Astrocyte (in vitro differentiated cells and primary cell): Measurements from ENCODE around the gene SPRR2G. TPM values are rescaled to one million over a fixed set of nuclear protein-coding genes. Genes with fewer than 3 reads are reported as not detected.
"Not testable (repeated sequence)": the region's sequence is repeated elsewhere in the genome, so short reads cannot be mapped to it uniquely, and the experiment has no call there.

Experiments used
- DNase-seq: peaks from one replicate; pipeline ENCODE4 v3.0.0-alpha.2; 2010; ENCODE audit warnings: low read depth
- FAIRE-seq: peaks from 2 replicates; lab custom pipeline; 2011; peaks lifted over from hg19 to GRCh38; lab: Jason Lieb, UNC
- H2AFZ ChIP-seq: 2 replicates; pipeline ENCODE4 v1.6.0; 2012; ENCODE audit warnings: low read depth, low read length, inconsistent platforms
- H3K27ac ChIP-seq: 2 replicates; pipeline ENCODE4 v1.5.1; 2011; ENCODE audit warnings: low read depth, low read length, inconsistent platforms
- H3K27me3 ChIP-seq: 2 replicates; pipeline ENCODE4 v1.6.0; 2011; ENCODE audit warnings: low read length, inconsistent platforms; ENCODE audit not compliant: insufficient read depth
- H3K36me3 ChIP-seq: 2 replicates; pipeline ENCODE4 v1.5.1; 2011; ENCODE audit warnings: low read length, inconsistent platforms; ENCODE audit not compliant: insufficient read depth
- H3K4me1 ChIP-seq: 2 replicates; pipeline ENCODE4 v1.5.1; 2011; ENCODE audit warnings: low read length, inconsistent platforms; ENCODE audit not compliant: insufficient read depth
- H3K4me2 ChIP-seq: 2 replicates; pipeline ENCODE4 v1.6.0; 2012; ENCODE audit warnings: low read length, inconsistent platforms
- H3K4me3 ChIP-seq: 2 replicates; pipeline ENCODE4 v1.5.1; 2011; ENCODE audit warnings: low read depth, mild to moderate bottlenecking, low read length, inconsistent platforms; ENCODE audit not compliant: insufficient read depth
- H3K79me2 ChIP-seq: 2 replicates; pipeline ENCODE4 v1.6.0; 2012; ENCODE audit warnings: mild to moderate bottlenecking, low read length, inconsistent platforms; ENCODE audit not compliant: insufficient read depth
- H3K9ac ChIP-seq: 2 replicates; pipeline ENCODE4 v1.6.0; 2012; ENCODE audit warnings: mild to moderate bottlenecking, low read length, inconsistent platforms
- H3K9me3 ChIP-seq: 2 replicates; pipeline ENCODE4 v1.5.1; 2012; ENCODE audit warnings: low read depth, mild to moderate bottlenecking, low read length, inconsistent platforms; ENCODE audit not compliant: insufficient read depth
- H4K20me1 ChIP-seq: 2 replicates; pipeline ENCODE4 v1.6.0; 2012; ENCODE audit warnings: low read length, inconsistent platforms; ENCODE audit not compliant: insufficient read depth
- H3K27ac Mint-ChIP-seq: one replicate; pipeline ENCODE4 v1.8.0; 2021; ENCODE audit warnings: mild to moderate bottlenecking, mixed read lengths; ENCODE audit not compliant: unreplicated experiment
- H3K27me3 Mint-ChIP-seq: one replicate; pipeline ENCODE4 v1.8.0; 2021; ENCODE audit warnings: low read depth, mixed read lengths; ENCODE audit not compliant: unreplicated experiment
- H3K36me3 Mint-ChIP-seq: one replicate; pipeline ENCODE4 v1.8.0; 2021; ENCODE audit warnings: low read depth, mixed read lengths; ENCODE audit not compliant: unreplicated experiment
- H3K4me1 Mint-ChIP-seq: one replicate; pipeline ENCODE4 v1.8.0; 2021; ENCODE audit warnings: low read depth, mixed read lengths; ENCODE audit not compliant: unreplicated experiment
- H3K4me3 Mint-ChIP-seq: one replicate; pipeline ENCODE4 v1.8.0; 2021; ENCODE audit warnings: mild to moderate bottlenecking, moderate library complexity, mixed read lengths; ENCODE audit not compliant: unreplicated experiment
- H3K9me3 Mint-ChIP-seq: one replicate; pipeline ENCODE4 v1.8.0; 2021; ENCODE audit warnings: mild to moderate bottlenecking, mixed read lengths; ENCODE audit not compliant: unreplicated experiment
- CTCF ChIP-seq: IDR thresholded peaks from 2 replicates; pipeline ENCODE4 v1.5.1; 2011; ENCODE audit warnings: low read depth, mild to moderate bottlenecking, inconsistent platforms, low read length, moderate library complexity; ENCODE audit not compliant: insufficient read depth
- EZH2 ChIP-seq: IDR thresholded peaks from 2 replicates; pipeline ENCODE4 v1.6.1; 2012; ENCODE audit warnings: mild to moderate bottlenecking, low read length, inconsistent platforms; ENCODE audit not compliant: insufficient read depth
- total RNA-seq: library from RNA; stranded (reverse); gene quantifications from 2 replicates; pipeline ENCODE4 v1.2.1, GENCODE V29; 2021

The SPRR2G gene
- total RNA-seq, 1 donor from 2014 or later, result not detected

GRCh38 chr1:153120945-153121344 is 29.7 kb downstream of the SPRR2G start:
- Mint-ChIP-seq H3K4me1 (peaks cover 5% of the 10 kb centered on the region), H3K27ac (no peak overlapping the region), H3K4me3 (no peak overlapping the region), H3K27me3 (no peaks in the 10 kb centered on the region), H3K36me3 (no peaks in the 10 kb centered on the region), H3K9me3 (peaks cover 8% of the 10 kb centered on the region)
- Histone ChIP-seq H3K9ac (no peak overlapping the region), H3K36me3 (no peaks in the 10 kb centered on the region), H4K20me1 (no peaks in the 10 kb centered on the region), H3K79me2 (no peaks in the 10 kb centered on the region), H3K4me3 (no peak overlapping the region), H3K27me3 (no peaks in the 10 kb centered on the region), H2AFZ (no peak overlapping the region), H3K9me3 (no peaks in the 10 kb centered on the region), H3K4me1 (no peaks in the 10 kb centered on the region), H3K27ac (no peak overlapping the region), H3K4me2 (no peak overlapping the region)
- FAIRE-seq (no peak), DNase-seq (no peak)
- no peak for TF ChIP-seq CTCF
- no peak for TF ChIP-seq EZH2

- Histone ChIP-seq H3K27ac (no peak overlapping the region), H3K4me2 (no peak overlapping the region), H3K4me3 (no peak overlapping the region), H3K4me1 (no peaks in the 10 kb centered on the region), H3K27me3 (no peaks in the 10 kb centered on the region), H4K20me1 (no peaks in the 10 kb centered on the region), H3K79me2 (no peaks in the 10 kb centered on the region), H3K9ac (no peak overlapping the region), H3K9me3 (no peaks in the 10 kb centered on the region), H3K36me3 (no peaks in the 10 kb centered on the region), H2AFZ (no peak overlapping the region)
- TF ChIP-seq EZH2 (no peak), CTCF (no peak)
- no peak for FAIRE-seq
- DNase-seq, result no peak
- Mint-ChIP-seq H3K4me1 (peaks cover 5% of the 10 kb centered on the region), H3K4me3 (no peak overlapping the region), H3K36me3 (no peaks in the 10 kb centered on the region), H3K9me3 (peaks cover 2% of the 10 kb centered on the region), H3K27me3 (no peaks in the 10 kb centered on the region), H3K27ac (no peak overlapping the region)
Observed at GRCh38 chr1:153119491-153119971, 31.2 kb downstream of the SPRR2G start.

GRCh38 chr1:153115264-153115663 is 35.4 kb downstream of the SPRR2G start:
- not testable (repeated sequence) for H2AFZ ChIP-seq, H3K9me3 Mint-ChIP-seq, H3K9me3 ChIP-seq, DNase-seq, H3K79me2 ChIP-seq, H3K4me1 Mint-ChIP-seq, H3K4me1 ChIP-seq, H3K27me3 ChIP-seq, H3K27me3 Mint-ChIP-seq, H3K36me3 Mint-ChIP-seq, H3K4me2 ChIP-seq, H3K4me3 ChIP-seq, FAIRE-seq, H3K4me3 Mint-ChIP-seq, H3K9ac ChIP-seq, H4K20me1 ChIP-seq, H3K27ac ChIP-seq, H3K36me3 ChIP-seq, H3K27ac Mint-ChIP-seq
